HT-29 (cell line): ENCODE measurements around the gene XRCC4. TPM values are rescaled to one million over a fixed set of nuclear protein-coding genes. Genes with fewer than 3 reads are reported as not detected.

Experiments used
- DNase-seq: peaks from one replicate; pipeline ENCODE4 v3.0.0-alpha.2; 2015; ENCODE audit warnings: low spot score
- total RNA-seq: library from RNA; depleted of rRNA; stranded (reverse); fragments of >200 nt; shearing (Covaris generic); gene quantifications from 2 replicates; pipeline ENCODE4 v1.2.3, GENCODE V29; 2014

The XRCC4 gene
- total RNA-seq, 1 experiment from 2014 or later, result 4.4 TPM

DNA sequence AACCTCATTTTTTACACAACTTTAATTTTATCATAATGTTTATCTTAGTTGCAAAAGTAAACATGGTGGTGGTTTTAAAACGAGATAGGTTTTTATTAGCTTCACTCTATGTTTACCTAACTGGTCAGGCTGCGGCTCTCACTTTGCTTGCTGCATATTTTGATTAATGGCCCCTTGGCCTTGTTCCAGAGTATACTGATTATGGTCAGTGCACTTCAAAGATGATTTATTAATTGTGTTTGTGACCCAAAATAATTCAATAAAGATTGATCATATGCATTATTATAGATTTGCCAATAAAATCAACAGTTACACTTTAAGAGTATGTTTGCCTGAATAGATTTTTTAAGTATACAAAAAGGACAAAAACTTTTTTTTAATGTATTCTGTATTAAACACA is 188.0 kb downstream of the XRCC4 start:
- peak; percentile 91 for DNase-seq

DNA sequence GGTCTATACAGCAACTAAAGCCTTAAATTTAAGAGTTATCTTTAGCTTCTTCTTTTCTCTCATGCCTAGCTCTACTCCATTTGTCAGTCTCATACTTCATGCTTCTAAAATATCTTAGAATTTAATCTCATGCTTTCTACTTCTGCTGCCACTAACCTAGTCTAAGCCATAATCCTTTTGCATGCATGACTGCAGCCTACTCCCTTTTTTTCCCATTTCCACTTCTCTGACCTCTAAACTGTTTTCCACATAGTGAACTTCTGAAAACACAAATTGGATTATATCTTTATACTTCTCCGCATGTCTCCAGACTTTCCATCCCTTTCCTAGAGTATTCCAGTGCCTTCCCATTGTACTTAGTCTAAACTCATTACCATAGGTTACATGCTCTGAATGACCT is 193.0 kb downstream of the XRCC4 start:
- no peak for DNase-seq

DNA sequence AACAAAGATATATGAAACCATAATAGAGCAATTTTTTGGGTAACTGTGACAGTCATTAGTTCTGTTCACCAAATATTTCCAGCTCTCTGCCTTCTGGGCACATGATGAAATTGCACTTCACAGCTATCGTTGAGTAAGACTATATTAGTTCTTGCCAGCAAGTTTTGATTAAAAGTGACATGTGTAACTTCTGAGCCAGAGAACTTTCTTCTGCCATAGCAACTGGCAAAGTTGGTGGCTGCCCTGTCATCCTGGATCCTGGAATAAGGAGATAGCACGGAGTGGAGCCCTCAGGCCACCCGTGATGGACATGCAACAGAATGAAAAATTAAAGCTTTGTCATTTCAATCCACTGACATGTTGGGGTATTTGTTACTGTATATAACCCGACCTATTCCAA is 199.8 kb downstream of the XRCC4 start:
- DNase-seq, result no peak

DNA sequence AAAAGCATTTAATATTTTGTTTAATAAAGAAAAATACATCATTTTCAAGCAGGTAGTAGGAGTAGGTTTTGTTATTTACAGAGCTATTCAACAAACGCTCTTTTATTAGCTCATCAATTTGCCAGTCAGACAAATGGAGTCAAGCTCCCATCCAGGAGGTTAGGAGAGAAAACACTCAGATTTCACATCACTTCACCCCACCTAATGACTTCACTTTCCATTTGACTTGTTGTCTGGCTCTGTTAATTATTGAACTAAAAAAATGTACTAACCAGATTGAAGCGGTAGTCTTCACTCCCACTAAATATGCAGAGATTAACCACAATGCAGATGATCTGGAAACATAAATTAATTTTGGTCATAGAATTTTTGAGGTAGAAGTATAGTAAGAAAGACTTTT is 200.6 kb downstream of the XRCC4 start:
- DNase-seq, result no peak

DNA sequence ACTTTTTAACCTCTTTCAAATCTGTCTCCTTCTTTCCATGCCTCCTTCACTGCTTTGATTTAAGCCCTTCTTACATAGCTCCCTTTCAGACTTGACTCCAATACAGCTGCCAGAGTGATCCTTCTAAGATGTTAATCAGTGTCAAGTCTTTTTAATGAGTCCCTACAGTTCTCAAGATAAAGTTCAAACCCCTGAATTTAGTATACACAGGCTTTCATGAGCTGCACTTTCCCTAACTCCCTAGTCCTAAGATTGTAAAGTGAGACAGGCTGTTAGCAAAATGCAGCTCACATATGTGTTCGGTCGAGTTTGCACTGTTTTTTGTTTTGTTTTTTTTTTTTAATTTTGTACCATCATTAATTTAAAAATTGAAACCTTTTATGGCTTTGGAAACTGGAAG is 203.8 kb downstream of the XRCC4 start:
- DNase-seq, result no peak

DNA sequence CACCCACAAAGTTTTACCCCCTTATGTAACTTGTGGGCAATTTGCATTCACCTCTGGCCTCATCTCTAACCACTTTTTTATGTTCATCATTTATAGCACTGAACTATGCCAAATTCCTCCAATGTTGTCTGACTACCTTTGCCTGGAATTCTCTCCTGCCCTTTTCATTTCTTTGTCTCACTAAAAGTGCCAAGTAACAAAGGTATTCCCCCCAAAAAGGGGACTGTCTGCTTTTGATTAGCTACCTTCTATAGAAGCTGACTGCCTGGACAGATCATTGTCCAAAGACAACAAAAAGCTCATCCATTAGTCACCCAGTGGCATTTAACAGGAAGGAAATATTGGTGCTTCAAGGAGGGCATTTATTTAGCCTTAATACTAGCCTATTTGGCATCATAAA is 204.3 kb downstream of the XRCC4 start:
- DNase-seq, result no peak

DNA sequence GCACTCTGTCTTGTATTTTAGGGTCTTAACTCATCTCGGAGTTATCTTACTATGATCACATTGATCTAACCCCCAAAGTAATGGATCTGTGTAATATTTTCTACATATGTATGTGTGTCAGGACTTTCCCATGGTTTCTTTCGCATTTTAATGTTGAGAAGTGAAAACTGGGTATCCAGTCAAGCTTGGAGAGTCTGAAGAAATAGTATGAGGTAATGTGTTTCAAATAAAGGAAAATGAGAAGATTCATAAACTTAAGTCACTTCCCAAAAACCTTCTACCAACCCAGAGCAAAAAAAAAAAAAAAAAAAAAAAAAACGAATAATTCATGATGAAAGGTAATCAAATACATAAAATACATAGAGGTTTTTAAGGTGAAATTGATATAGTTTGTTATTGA is 206.4 kb downstream of the XRCC4 start:
- no peak for DNase-seq

DNA sequence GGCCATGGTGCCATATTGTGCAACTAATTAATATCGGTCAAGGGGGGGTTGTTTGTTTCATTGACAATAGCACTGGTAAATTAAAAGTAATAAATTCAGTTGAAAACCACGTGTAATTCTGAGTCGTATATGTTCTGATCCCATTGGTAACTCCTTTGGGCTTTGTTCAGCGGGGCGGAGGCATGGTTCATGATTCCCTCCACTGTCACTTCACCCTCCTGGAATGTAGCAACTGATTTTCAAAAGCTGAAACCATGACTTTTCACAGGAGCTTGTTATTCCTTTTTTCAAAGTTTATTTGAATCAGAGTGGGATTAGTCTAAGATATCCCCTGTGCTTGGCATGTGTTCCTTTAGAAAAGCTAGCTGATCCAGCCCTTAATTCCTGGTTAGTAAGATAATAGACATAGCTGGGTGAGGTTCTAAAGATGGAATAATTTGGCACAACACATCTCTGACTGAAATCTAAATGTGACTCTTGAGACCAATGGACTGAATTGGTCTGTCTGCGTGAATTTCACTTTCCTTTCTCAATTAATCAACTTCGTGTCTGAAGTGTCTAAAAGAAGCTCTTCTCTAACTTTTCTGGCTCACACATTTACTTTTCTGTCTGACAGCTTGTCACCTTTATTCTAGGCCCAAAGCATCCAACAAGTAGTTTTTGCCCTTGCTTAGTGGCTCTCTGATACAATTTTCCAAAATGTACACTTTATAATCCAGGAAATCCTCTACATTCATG is 208.5 kb downstream of the XRCC4 start:
- DNase-seq, result no peak

DNA sequence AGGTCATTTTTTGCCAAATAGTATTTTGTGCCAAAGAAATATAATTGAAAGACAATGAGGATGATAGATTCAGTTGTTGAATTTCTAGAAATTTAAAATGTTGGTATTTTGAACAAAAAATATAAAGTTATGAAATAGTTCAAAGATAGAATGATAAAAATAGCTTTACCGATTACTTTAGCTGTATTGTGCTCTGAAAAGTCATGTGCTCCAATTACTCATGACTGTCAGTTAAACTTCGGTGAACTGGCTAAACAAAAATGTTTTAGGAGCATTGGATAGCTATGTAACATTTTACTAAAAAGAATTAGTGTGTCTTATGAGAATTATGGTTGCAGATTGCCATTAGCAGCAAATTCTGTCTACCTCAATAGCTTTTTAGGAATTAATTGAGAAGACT is 216.9 kb downstream of the XRCC4 start:
- DNase-seq, result no peak

DNA sequence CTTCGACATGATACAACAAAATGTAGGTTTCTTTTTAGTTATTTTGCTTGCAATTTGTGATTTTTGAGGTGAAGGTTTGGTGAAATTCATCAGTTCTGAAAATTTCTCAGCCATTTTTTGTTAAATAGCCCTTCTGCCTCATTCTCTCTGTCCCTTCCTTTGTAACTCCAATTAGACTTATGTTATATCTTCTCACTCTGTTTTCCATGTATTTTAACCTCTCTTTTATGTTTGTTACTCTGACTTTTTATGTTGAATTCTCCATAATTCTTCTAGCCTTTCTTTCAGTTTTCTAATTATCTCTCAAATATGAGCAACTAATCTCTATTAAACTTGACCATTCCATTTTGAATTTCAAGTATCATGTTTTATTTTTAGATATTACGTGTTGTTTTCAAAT is 222.0 kb downstream of the XRCC4 start:
- DNase-seq, result no peak

DNA sequence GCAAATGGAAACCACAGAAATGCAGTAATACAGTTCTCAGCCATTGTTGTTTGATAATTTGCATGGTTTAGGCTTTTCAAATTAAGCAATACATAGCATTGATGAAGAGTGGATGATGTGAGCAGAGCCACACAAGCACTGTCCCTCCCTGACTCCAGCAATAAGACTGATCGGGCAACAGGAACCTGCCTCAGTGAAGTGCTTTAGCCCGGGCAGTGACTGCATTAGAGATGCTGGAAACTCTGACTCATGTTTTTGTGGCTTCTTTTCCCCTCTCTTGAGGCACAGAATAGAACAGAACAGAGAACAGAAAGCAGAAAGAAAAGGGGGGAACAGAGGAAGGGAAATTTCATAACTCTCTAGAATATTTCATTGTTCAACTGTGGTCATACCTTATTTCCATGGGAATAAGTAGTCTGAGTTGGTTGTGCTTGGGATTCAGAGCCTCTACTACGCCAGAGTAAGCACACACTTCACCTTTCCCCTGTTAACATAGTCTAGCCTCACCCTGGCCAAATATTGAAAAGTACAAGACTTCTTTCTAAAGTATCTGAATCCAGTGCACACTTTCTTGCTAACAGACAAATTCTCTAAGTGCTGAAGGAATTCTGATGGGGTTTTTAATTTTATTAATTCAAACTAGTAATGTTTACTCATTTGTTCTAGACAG is 229.4 kb downstream of the XRCC4 start:
- DNase-seq, result no peak

DNA sequence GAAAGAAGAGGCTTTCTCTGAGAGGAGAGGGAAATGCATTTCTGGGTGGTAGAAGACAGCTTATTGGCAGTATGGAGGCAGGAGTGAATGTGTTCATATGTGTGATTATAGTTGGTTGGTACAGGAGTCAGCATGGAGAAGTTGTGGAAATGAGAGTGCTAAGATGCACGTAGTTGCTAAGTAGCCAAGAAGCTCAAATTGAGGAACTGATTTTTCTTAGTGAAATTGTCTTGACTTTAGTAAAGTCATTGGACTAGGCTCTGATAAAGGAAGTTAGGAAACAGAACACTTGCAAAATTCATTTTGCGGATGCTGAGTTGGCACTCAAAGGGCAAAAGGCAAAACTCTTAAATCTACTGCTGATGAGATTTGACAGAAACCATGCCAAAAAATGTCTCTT is 235.3 kb downstream of the XRCC4 start:
- no peak for DNase-seq

DNA sequence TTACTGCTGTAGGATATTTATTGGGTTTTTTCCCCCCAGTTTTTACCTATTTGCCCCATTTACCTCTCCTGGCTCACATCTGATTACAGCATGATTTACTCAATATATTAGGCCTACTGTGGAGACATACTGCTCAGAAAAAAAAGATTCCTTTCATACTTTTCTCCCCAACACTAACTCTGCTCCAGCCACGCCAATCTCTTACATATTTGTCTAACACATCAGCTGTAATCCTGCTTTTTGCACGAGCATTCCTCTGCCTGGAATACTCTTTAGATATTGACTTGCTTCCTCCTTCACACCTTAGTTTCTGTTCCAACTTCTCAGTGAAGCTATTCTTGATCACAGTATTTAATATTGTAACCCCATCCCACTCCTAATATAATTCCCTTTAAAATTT is 236.1 kb downstream of the XRCC4 start:
- DNase-seq, result no peak

DNA sequence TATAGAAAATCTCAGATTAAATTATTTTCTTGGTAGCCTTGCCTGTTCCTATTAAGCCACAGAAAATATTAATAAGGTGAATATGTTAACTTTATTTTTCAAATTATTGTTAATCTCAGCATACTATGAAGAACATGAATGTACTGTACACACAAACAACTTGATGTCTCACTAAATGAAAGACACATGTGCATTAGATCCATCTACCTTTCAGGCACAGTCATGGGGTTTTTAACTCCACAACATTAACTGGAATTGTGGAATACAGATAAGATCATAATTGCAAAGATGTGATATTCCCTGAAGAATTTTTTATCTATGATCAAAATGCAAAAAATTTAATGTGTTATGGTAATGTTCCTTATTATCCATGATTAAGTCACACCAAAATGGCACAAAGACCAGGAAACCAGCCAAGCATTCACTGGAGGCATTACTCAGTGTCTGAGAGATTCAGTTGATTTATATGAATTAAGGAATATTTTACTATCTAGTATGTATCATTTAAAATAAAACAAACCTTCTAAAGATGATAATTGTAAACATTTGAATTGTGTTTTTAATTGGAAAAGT is 244.2 kb downstream of the XRCC4 start:
- DNase-seq, result no peak

DNA sequence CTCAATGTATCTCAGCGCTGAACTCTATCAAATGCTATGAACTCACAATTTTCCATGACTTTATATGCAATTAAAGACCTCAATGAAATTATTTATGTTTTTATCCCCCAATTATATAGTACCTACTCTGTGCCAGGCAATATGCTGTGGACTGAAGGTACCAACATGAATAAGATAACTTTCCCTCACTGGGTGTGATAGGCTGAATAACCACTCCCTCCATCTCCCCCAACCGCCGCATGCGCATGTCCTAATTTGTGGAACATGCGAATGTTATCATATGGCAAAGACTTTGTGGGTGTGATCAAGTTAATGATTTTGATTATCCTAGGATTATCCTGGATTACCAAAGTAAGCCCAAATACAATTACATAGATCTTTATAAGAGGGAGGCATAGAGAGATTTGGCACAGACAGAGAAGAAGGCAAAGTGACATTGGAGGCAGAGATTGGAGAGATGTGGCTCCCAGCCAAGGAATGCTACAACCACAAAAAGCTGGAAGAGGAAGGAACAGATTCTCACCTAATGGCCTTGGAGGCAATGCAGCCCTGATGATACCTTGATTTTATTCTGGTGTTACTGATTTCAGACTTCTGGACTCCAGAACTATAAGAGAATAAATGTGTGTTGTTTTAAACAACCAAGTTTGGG is 245.1 kb downstream of the XRCC4 start:
- no peak for DNase-seq

DNA sequence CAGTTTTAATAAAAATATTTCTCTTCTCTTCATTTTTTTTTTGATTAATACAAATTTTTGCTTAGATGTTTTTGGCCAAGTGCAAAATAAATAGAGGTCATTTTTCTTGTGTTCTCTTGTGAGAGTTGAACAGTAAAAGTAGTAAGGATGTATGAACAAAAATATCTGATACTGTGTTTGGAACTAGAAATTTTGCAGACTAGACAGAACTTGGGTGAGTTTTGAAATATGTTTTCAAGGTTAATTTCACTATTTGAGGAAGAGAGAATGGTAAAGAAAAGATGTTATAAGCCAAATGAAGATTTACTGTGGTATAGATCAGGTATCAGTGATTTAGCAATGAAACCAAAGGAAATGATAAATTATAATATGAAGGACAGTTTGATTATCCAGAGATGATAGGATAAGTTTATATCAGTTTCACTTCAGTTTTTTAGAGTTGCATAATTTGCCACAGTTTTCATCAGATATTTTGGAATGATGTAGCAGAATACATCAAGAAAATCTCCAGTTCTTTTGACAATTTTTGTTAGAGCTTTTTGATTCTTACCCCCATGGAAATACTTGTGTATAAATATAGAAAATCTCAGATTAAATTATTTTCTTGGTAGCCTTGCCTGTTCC is 246.3 kb downstream of the XRCC4 start:
- no peak for DNase-seq

DNA sequence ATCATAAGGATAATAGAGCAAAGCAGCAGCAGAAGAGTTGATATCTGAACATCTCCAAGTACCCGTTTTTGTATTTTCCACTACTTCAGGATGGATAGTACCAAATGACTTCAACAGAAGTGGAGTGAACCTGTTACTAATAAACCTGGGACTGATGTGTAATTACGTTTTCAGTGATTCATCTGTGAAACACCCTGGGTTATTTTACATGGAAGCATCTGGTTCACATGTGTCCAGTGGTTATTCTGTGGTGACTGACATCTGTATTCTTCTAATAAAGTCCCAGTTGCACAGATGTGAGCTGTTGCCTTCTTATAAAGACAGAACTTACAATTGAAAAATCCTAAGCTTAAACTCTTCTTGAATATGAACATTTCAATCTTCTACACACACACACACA is 254.5 kb downstream of the XRCC4 start:
- no peak for DNase-seq

DNA sequence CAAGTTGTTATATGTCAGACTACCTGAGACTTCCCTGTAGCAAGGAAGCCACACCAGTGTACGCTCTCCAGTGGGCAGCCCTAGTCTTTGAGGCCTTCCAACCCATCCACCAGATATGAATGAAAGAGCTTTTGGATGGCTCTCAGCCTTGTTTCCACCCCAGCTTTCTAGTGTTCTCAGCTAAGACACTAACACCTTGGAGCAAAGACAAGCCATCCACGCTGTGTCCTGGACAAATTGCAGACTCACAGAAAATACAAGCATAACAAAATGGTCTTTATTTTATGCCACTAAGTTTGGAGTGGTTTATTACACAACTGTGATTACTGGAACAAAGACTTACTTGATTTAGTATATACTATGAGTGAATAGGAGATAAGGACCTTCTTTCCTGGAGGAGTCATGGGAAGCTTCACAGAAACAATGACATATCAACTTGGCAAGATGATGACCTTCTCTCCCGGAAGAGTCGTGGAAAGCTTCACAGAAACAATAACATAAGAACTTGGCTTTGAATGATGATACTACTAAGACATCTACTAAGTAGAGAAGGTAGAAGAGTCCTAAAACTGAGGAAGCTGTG is 260.2 kb downstream of the XRCC4 start:
- DNase-seq, result no peak

DNA sequence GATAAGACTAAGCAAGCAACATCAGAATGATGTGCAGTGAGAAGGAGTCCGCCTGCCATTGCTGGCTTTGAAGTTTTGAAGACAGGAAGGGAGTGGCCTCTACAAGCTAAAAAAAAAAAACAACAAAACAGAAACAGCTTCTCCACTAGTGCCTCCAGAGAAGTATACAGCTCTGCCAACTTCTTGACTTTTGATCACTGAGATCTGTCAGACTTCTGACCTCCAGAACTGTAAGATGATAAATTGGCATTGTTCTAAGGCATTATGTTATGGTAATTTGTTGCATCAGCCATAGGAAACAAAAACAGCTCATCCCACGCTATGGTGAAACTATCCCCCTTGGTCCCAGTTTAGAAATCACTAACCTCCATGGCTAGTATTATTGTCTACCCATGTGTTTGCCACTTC is 263.2 kb downstream of the XRCC4 start:
- no peak for DNase-seq

DNA sequence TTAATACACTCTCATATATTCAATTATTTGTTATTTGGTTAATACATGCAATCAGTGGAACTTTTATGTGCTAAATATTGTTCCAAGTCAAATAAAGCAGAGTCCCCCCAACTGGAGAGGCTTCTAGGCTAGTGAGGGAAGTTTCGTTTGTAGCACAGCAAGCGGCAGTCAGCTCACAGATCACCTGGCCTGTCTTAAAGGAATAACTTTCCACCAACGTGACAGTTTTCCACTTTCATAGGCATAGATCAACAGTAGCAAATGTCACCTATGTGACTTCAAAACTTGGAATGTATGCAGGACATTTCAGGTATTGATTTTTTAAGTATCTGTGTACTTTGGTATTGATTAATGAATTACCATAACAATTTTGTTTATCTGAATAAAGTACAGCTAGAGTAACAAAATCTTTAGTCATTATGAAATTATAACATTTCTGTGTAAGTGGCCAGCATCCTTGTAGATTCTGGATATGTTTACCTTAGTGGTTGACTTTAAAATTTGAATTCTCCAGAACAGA is 264.5 kb downstream of the XRCC4 start:
- no peak for DNase-seq

DNA sequence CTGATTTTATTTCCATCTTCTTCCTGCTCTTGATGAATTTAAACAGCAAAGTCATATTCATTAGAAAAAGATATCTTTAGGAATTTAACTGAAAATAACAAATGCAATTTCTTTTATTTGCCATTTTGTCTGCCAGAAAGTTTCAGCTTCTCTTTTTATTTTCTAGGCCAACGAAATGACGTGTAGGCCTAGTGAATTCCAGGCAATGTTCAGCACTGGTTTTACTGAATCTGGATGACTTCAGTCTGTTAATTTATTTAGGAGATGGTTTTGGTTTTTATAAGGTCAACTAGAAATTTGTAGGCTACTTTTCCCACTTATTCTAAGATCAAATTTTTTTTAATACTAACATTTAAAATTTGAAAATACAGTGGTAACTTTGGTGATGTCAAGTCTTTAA is 265.1 kb downstream of the XRCC4 start:
- no peak for DNase-seq

DNA sequence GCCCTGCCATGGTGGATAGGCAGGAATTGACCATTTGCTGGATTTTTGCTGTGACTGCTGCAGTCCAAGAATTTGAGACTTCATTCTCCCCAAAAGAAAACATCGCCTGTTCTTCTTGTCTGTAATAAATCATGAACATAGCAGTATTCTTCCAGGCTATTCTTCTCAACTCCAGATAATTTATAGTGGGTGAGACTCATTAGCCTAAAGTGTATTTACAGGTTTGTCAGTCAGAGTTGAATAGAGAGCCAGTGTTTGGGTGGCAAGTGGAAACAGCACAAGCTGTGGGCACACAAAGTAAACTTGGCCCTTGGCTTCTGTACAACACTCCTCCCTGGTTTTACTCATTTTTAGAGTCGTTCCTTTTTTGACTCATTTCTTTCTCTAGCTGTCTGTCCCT is 266.0 kb downstream of the XRCC4 start:
- DNase-seq, result no peak
